Naive thymus-derived CD4-positive, alpha-beta T cell (primary cell): ENCODE measurements around the gene DSTN. TPM values are rescaled to one million over a fixed set of nuclear protein-coding genes. Genes with fewer than 3 reads are reported as not detected.

ENCODE experiments used
- ATAC-seq: fragments of 150-1000 bp; cut with Tn5 transposase; 2 replicates; pipeline ENCODE4 v1.10.0; 2021; ENCODE audit warnings: mild to moderate bottlenecking, moderate library complexity
- CTCF ChIA-PET: fragments of 350-600 bp; sonication (Branson Sonifier 250); formaldehyde crosslinking; loops from one replicate; lab custom pipeline; 2021; ENCODE audit warnings: antibody characterized with exemption; lab: Charles Lee
- POLR2A ChIA-PET: fragments of 350-600 bp; sonication (Branson Sonifier 250); formaldehyde crosslinking; loops from one replicate; lab custom pipeline; 2021; ENCODE audit warnings: antibody characterized with exemption, inconsistent platforms; lab: Charles Lee
- DNase-seq, 9 donors: peaks; one replicate each; pipeline versions ENCODE4 v3.0.0 to v3.0.0-alpha.2; 2020 to 2022; ENCODE audit warnings: mixed read lengths in 1 of 9
- H3K27ac ChIP-seq: one replicate; pipeline ENCODE4 v1.7.0; 2013; ENCODE audit warnings: mild to moderate bottlenecking, low read depth, low read length, moderate library complexity
- H3K27me3 ChIP-seq, 2 donors: one replicate each; pipeline ENCODE4 v1.7.0; 2013; ENCODE audit warnings: low read length in 2 of 2, mild to moderate bottlenecking in 2 of 2, moderate library complexity in 2 of 2; ENCODE audit not compliant: control insufficient read depth in 2 of 2, insufficient read depth in 2 of 2
- H3K36me3 ChIP-seq, 3 experiments: 1 replicate in 2 of 3; 2 replicates in 1 of 3; pipeline ENCODE4 v1.7.0; 2013; ENCODE audit warnings: low read length in 3 of 3, mild to moderate bottlenecking in 3 of 3, moderate library complexity in 1 of 3; ENCODE audit not compliant: insufficient read depth in 3 of 3, control insufficient read depth in 2 of 3
- H3K4me1 ChIP-seq, 2 donors: one replicate each; pipeline ENCODE4 v1.7.0; 2013; ENCODE audit warnings: low read length in 2 of 2, mild to moderate bottlenecking in 2 of 2, moderate library complexity in 1 of 2; ENCODE audit not compliant: control insufficient read depth in 2 of 2, insufficient read depth in 2 of 2
- H3K4me3 ChIP-seq: 2 replicates; pipeline ENCODE4 v1.7.0; 2013; ENCODE audit warnings: mild to moderate bottlenecking, low read length
- H3K9me3 ChIP-seq, 3 experiments: 1 replicate in 2 of 3; 2 replicates in 1 of 3; pipeline ENCODE4 v1.7.0; 2013; ENCODE audit warnings: low read length in 3 of 3; ENCODE audit not compliant: control insufficient read depth in 2 of 3
- H3K27ac Mint-ChIP-seq, 9 donors: one replicate each; pipeline ENCODE4 v1.8.0; 2020 to 2022; ENCODE audit warnings: mixed read lengths in 9 of 9, mild to moderate bottlenecking in 8 of 9, moderate library complexity in 5 of 9, inconsistent platforms in 2 of 9
- H3K27me3 Mint-ChIP-seq, 5 donors: one replicate each; pipeline ENCODE4 v1.8.0; 2021 to 2022; ENCODE audit warnings: mixed read lengths in 5 of 5, mild to moderate bottlenecking in 1 of 5
- H3K36me3 Mint-ChIP-seq, 5 donors: one replicate each; pipeline ENCODE4 v1.8.0; 2020 to 2022; ENCODE audit warnings: mixed read lengths in 5 of 5, mild to moderate bottlenecking in 3 of 5, inconsistent platforms in 1 of 5
- H3K4me1 Mint-ChIP-seq, 7 donors: one replicate each; pipeline ENCODE4 v1.8.0; 2020 to 2022; ENCODE audit warnings: mixed read lengths in 7 of 7, mild to moderate bottlenecking in 3 of 7, inconsistent platforms in 1 of 7
- H3K4me3 Mint-ChIP-seq, 10 donors: one replicate each; pipeline ENCODE4 v1.8.0; 2020 to 2022; ENCODE audit warnings: mild to moderate bottlenecking in 10 of 10, mixed read lengths in 10 of 10, moderate library complexity in 6 of 10, inconsistent platforms in 2 of 10
- H3K9me3 Mint-ChIP-seq, 11 donors: one replicate each; pipeline ENCODE4 v1.8.0; 2020 to 2022; ENCODE audit warnings: mixed read lengths in 11 of 11, mild to moderate bottlenecking in 4 of 11, inconsistent platforms in 1 of 11, moderate library complexity in 1 of 11
- intact Hi-C, 2 donors: fragments of 100-400 bp; cut with micrococcal nuclease; formaldehyde crosslinking; loops; one replicate each; pipeline ENCODE4 v1.15.1; 2023
- polyA plus RNA-seq, 2 donors: library from polyadenylated mRNA; unstranded; fragments of 300-500 nt; fragmentation: Illumina TruSeq; gene quantifications; one replicate each; pipeline ENCODE4 v1.2.3, GENCODE V29; 2021
- total RNA-seq, 6 experiments: library from RNA in 5 of 6; stranded (reverse) in 5 of 6; gene quantifications; 1 replicate in 5 of 6; 2 replicates in 1 of 6; pipeline ENCODE4 v1.2.3 and lab custom pipeline; 2021 to 2026

The DSTN gene
- total and polyA plus RNA-seq, 7 experiments from 2014 or later, result 28.7 to 113 (median 38.7) TPM

DNA sequence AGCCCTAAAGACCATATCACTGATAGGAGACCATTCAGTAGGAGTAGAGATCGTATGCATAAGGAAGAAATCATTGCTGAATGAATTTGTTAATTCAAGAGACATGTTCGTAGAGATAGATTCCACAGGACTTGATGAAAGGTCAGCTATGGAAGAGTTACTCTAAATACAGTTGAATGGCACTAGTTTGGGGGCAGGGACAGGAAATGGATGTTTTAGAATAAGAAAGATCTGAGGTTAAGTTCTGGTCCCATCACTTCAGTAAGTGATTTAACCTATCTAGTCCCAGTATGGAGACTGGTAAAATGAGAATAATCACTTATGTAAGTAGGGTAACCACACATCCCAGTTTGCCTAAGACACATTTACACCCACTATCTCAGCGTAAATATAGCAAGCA, 35.8 kb upstream of the DSTN start:
- DNase-seq (no peak), ATAC-seq (no peak)
- Mint-ChIP-seq H3K4me3 (peak overlapping the region in 1 of 10 donors; percentile 4), H3K27ac (no peak overlapping the region), H3K27me3 (peaks cover 16 to 37% (median 22%) of the 10 kb centered on the region in 5 donors), H3K36me3 (peaks cover 0 to 3% (median 0%) of the 10 kb centered on the region in 5 donors), H3K9me3 (no peaks in the 10 kb centered on the region), H3K4me1 (peaks cover 0 to 46% (median 9%) of the 10 kb centered on the region in 7 donors)
- H3K4me3 ChIP-seq, result no peak overlapping the region
- H3K27me3 ChIP-seq, result peaks cover 0 to 6% of the 10 kb centered on the region in 2 donors
- H3K4me1 ChIP-seq, result peaks cover 0 to 5% of the 10 kb centered on the region in 2 donors
- POLR2A ChIA-PET, result no interaction called here
- CTCF ChIA-PET, result interaction anchor here (1.0 to 1.7 kb wide), 2 partner anchors 364 to 365 kb away, joined by 3 read pairs; no protein-coding TSS in a partner anchor
- no peaks in the 10 kb centered on the region for H3K9me3 ChIP-seq
- intact Hi-C loops, result loop anchor here (10.0 kb wide), 3 partner anchors 151 to 751 kb away; partner anchors contain the start of genes MGME1 (in 1 of the 2), RRBP1 (in 1 of the 2), SNX5 (in 1 of the 2) and ZNF133 (in 1 of the 2)
- H3K36me3 ChIP-seq, result no peaks in the 10 kb centered on the region
- no peak overlapping the region for H3K27ac ChIP-seq

DNA sequence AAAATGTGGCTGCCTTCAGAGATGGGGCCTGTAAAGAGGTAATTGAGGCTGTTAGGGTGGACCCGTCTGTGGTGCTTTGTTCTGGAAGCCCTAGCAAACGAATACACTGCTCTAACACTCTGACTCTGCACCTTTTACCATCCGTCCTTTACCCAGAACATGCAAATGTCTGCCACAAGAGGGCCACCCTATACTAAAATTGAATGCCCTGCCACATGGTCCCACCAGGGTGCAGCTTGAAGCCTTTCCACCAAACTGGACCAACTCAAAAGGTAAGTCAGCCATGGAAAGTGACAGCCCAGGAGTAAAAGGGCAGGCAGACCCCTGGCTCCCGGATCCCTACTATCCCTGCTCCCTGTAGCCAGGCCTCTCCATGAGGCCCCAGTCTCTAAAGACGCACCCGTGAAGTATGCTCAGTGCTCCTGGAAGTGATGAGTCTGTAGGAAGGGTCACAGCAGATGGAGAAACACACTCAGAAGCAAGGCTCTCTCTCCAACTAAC, 32.9 kb upstream of the DSTN start:
- H3K27ac Mint-ChIP-seq, result peak overlapping the region in 2 of 9 donors; percentile 50 to 52
- intact Hi-C loops, result loop anchor here (1.0 to 10.0 kb wide), 11 partner anchors 32 to 748 kb away; partner anchors contain the start of genes DSTN (in 1 of the 2), MGME1 (in 1 of the 2), RRBP1 (in 1 of the 2) and SNX5 (in 1 of the 2)
- Histone ChIP-seq H3K27me3 (no peaks in the 10 kb centered on the region), H3K36me3 (no peaks in the 10 kb centered on the region), H3K27ac (no peak overlapping the region), H3K4me1 (peaks cover 0 to under 1% of the 10 kb centered on the region in 2 donors), H3K4me3 (no peak overlapping the region), H3K9me3 (no peaks in the 10 kb centered on the region)
- H3K36me3 Mint-ChIP-seq, result no peaks in the 10 kb centered on the region
- ChIA-PET CTCF (interaction anchor here (0.7 to 1.3 kb wide), 7 partner anchors 74 to 457 kb away, joined by 3 to 12 read pairs (median 5); no protein-coding TSS in a partner anchor), POLR2A (no interaction called here)
- no peaks in the 10 kb centered on the region for H3K9me3 Mint-ChIP-seq
- H3K27me3 Mint-ChIP-seq, result peaks cover 10 to 30% (median 18%) of the 10 kb centered on the region in 5 donors
- DNase-seq (peak; percentile 22 to 73 (median 65)), ATAC-seq (peak; percentile 98)
- no peak overlapping the region for H3K4me3 Mint-ChIP-seq
- H3K4me1 Mint-ChIP-seq, result peaks cover 0 to 39% (median 0%) of the 10 kb centered on the region in 7 donors

DNA sequence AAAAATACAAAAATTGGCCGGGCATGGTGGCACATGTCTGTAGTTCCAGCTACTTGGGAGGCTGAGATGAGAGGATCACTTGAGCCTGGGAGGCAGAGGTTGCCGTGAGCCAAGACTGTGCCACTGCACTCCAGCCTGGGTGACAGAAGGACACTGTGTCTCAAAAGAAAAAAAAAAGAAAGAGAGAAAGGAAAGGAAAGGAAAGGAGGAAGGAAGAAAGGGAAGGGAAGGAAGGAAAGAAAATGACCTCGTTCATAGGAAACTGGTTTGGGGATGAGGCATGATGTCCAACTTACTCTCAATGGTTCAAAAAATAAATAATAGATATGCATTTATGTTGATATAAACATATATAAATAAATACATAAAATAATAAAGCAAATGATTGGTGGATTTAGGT, 31.9 kb upstream of the DSTN start:
- no peak for DNase-seq
- Mint-ChIP-seq H3K27ac (peak overlapping the region in 2 of 9 donors; percentile 54 to 92), H3K4me1 (peaks cover 0 to 38% (median 0%) of the 10 kb centered on the region in 7 donors), H3K9me3 (no peaks in the 10 kb centered on the region), H3K4me3 (no peak overlapping the region), H3K36me3 (no peaks in the 10 kb centered on the region), H3K27me3 (peaks cover 10 to 32% (median 18%) of the 10 kb centered on the region in 5 donors)
- H3K4me1 ChIP-seq, result no peaks in the 10 kb centered on the region
- intact Hi-C loops, result loop anchor here (1.0 to 10.0 kb wide), 11 partner anchors 33 to 747 kb away; partner anchors contain the start of genes DSTN (in 1 of the 2), MGME1 (in 1 of the 2), RRBP1 (in 1 of the 2) and SNX5 (in 1 of the 2)
- ChIA-PET POLR2A (no interaction called here), CTCF (no interaction called here)
- H3K36me3 ChIP-seq, result no peaks in the 10 kb centered on the region
- H3K27me3 ChIP-seq, result no peaks in the 10 kb centered on the region
- no peak for ATAC-seq
- H3K9me3 ChIP-seq, result no peaks in the 10 kb centered on the region
- H3K27ac ChIP-seq, result no peak overlapping the region
- no peak overlapping the region for H3K4me3 ChIP-seq

DNA sequence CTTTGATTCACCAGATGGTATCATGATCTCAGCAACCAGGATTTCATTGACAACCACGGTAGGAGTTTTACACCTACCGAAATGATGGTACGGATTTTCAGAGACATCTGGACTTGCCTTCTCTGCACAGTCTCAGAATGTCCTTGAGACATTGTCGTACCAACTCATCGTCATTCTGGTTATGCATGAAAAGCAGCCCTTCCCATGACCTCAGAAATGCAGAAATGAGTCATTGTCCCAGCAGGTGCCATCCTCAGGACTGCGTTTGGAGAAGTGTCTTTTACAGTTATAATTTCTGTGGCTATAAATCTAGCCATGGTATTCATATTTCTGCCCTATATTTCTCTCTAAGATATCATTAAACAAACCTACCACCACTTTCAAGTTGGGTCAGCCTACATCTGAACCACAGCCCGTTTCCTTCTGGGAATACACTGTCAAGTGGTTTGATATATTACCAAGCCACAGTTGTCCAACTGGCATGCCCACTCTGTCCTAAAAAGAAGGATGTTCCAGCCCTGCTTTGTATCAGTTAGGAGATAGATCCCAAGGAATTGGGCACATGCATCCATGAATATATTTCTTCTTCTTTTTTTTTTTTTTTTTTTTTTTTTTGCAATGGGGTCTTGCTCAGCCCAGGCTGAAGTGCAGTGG, 31.2 kb upstream of the DSTN start:
- H3K4me1 ChIP-seq, result no peaks in the 10 kb centered on the region
- no peak for DNase-seq
- H3K27me3 ChIP-seq, result no peaks in the 10 kb centered on the region
- CTCF ChIA-PET, result interaction anchor here (0.7 kb wide), 1 partner anchor 97 kb away, joined by 3 read pairs; no protein-coding TSS in a partner anchor
- intact Hi-C loops, result loop anchor here (10.0 kb wide), 3 partner anchors 146 to 746 kb away; partner anchors contain the start of genes MGME1 (in 1 of the 2), RRBP1 (in 1 of the 2), SNX5 (in 1 of the 2) and ZNF133 (in 1 of the 2)
- no peaks in the 10 kb centered on the region for H3K36me3 ChIP-seq
- H3K27ac ChIP-seq, result no peak overlapping the region
- no peaks in the 10 kb centered on the region for H3K9me3 Mint-ChIP-seq
- ATAC-seq, result peak; percentile 37
- H3K27me3 Mint-ChIP-seq, result peaks cover 10 to 39% (median 18%) of the 10 kb centered on the region in 5 donors
- H3K4me3 Mint-ChIP-seq, result no peak overlapping the region
- peaks cover 0 to 33% (median 0%) of the 10 kb centered on the region in 7 donors for H3K4me1 Mint-ChIP-seq
- H3K4me3 ChIP-seq, result no peak overlapping the region
- H3K9me3 ChIP-seq, result no peaks in the 10 kb centered on the region
- H3K27ac Mint-ChIP-seq, result no peak overlapping the region
- H3K36me3 Mint-ChIP-seq, result no peaks in the 10 kb centered on the region
- POLR2A ChIA-PET, result no interaction called here

DNA sequence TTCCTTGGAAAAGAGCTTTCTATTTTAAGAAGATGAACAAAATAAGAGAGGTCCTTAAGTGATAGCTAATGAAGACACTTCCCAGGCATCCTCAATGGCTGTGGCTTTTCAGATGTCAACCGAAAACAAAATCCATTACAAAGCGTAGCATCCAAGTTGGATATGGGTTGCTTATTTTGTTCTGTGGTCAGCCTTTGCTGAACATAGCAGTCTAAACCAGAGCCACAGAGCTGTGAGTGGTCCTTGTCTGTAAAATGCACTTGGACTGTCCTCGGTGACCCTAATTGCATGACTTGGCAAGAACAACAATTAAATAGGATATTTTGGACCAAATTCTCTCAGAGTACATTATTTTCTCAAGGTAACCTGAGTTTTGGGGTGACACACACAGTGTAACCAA, 28.3 kb upstream of the DSTN start:
- no peaks in the 10 kb centered on the region for H3K9me3 Mint-ChIP-seq
- H3K27ac Mint-ChIP-seq, result no peak overlapping the region
- no peaks in the 10 kb centered on the region for H3K36me3 Mint-ChIP-seq
- ChIA-PET CTCF (interaction anchor here (1.2 to 2.7 kb wide), 3 partner anchors 29 to 108 kb away, joined by 3 to 13 read pairs (median 4); no protein-coding TSS in a partner anchor), POLR2A (no interaction called here)
- Histone ChIP-seq H3K27ac (no peak overlapping the region), H3K4me3 (no peak overlapping the region), H3K4me1 (no peaks in the 10 kb centered on the region), H3K9me3 (no peaks in the 10 kb centered on the region), H3K27me3 (no peaks in the 10 kb centered on the region), H3K36me3 (no peaks in the 10 kb centered on the region)
- peaks cover 0 to 23% (median 0%) of the 10 kb centered on the region in 7 donors for H3K4me1 Mint-ChIP-seq
- no peak for DNase-seq
- no peak overlapping the region for H3K4me3 Mint-ChIP-seq
- no peak for ATAC-seq
- intact Hi-C loops, result no loop called here
- peaks cover 10 to 57% (median 22%) of the 10 kb centered on the region in 5 donors for H3K27me3 Mint-ChIP-seq

DNA sequence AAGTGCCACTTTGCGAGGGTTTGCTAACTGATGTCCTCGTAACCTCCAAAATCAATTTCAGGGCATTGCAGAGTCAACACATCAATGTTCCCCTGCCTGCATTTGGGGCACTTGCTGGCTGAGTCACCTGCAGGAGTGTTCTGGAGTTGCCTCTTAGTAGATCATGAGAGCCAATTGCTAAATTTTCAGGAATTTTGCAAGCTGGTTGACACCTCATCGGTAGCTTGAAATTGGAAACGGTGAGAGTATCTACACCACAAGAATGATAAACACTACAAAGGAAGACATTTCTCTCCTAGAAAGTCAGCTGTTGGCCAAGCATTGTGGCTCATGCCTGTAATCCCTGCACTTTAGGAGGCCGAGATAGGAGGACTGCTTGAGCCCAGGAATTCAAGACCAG, 27.9 kb upstream of the DSTN start:
- no peak for ATAC-seq
- Mint-ChIP-seq H3K4me1 (peaks cover 0 to 19% (median 0%) of the 10 kb centered on the region in 7 donors), H3K36me3 (no peaks in the 10 kb centered on the region), H3K9me3 (no peaks in the 10 kb centered on the region), H3K27me3 (peaks cover 10 to 53% (median 22%) of the 10 kb centered on the region in 5 donors), H3K4me3 (no peak overlapping the region), H3K27ac (no peak overlapping the region)
- Histone ChIP-seq H3K27me3 (no peaks in the 10 kb centered on the region), H3K36me3 (no peaks in the 10 kb centered on the region), H3K27ac (no peak overlapping the region), H3K4me3 (no peak overlapping the region), H3K9me3 (no peaks in the 10 kb centered on the region), H3K4me1 (no peaks in the 10 kb centered on the region)
- ChIA-PET POLR2A (interaction anchor here (0.7 kb wide), 1 partner anchor 385 kb away, joined by 3 read pairs; no protein-coding TSS in a partner anchor), CTCF (interaction anchor here (1.2 to 2.7 kb wide), 3 partner anchors 28 to 107 kb away, joined by 3 to 13 read pairs (median 4); no protein-coding TSS in a partner anchor)
- DNase-seq, result no peak
- intact Hi-C loops, result no loop called here
